HepG2 (cell line): Measurements from ENCODE around the gene RHBDF2. TPM values are rescaled to one million over a fixed set of nuclear protein-coding genes. Genes with fewer than 3 reads are reported as not detected.

ENCODE experiments used
- EEA1 ChIP-seq: sonication (generic); formaldehyde crosslinking; IDR thresholded peaks from 2 replicates; pipeline ENCODE4 v1.5.1; 2020; ENCODE audit warnings: mild to moderate bottlenecking, missing genetic modification reagents, borderline replicate concordance
- HIC2 ChIP-seq: sonication (generic); formaldehyde crosslinking; IDR thresholded peaks from 2 replicates; pipeline ENCODE4 v1.9.0; 2022; ENCODE audit warnings: low read depth, missing genetic modification reagents
- MATR3 ChIP-seq: sonication (generic); formaldehyde crosslinking; IDR thresholded peaks from 2 replicates; pipeline ENCODE4 v1.4.0; 2020; ENCODE audit warnings: missing genetic modification reagents
- MEIS2 ChIP-seq: sonication (generic); formaldehyde crosslinking; IDR thresholded peaks from 2 replicates; pipeline ENCODE4 v1.9.0; 2021; ENCODE audit warnings: mild to moderate bottlenecking, missing genetic modification reagents
- NCOA5 ChIP-seq: sonication (generic); formaldehyde crosslinking; IDR thresholded peaks from 2 replicates; pipeline ENCODE4 v1.4.0; 2020; ENCODE audit warnings: missing genetic modification reagents
- PBX3 ChIP-seq: sonication (generic); formaldehyde crosslinking; IDR thresholded peaks from 2 replicates; pipeline ENCODE4 v1.8.1; 2023; ENCODE audit warnings: missing genetic modification reagents, inconsistent platforms, borderline replicate concordance
- PHF21A ChIP-seq: sonication (generic); formaldehyde crosslinking; IDR thresholded peaks from 2 replicates; pipeline ENCODE4 v1.5.0; 2020; ENCODE audit warnings: mild to moderate bottlenecking, missing genetic modification reagents
- PTBP1 ChIP-seq: fragments of 200-400 bp; formaldehyde crosslinking; IDR thresholded peaks from 2 replicates; pipeline ENCODE4 v1.6.1; 2018; ENCODE audit warnings: low read length, low read depth; ENCODE audit not compliant: poor library complexity, severe bottlenecking
- THAP8 ChIP-seq: sonication (generic); formaldehyde crosslinking; IDR thresholded peaks from 2 replicates; pipeline ENCODE4 v1.5.1; 2020; ENCODE audit warnings: missing genetic modification reagents, mild to moderate bottlenecking, borderline replicate concordance
- XRCC5 ChIP-seq: fragments of 200-400 bp; formaldehyde crosslinking; optimal IDR thresholded peaks from 2 replicates; pipeline ENCODE3; 2017; ENCODE audit warnings: mild to moderate bottlenecking, low read length
- ZBTB3 ChIP-seq: sonication (generic); formaldehyde crosslinking; IDR thresholded peaks from 2 replicates; pipeline ENCODE4 v1.4.0; 2020; ENCODE audit warnings: low read depth, mild to moderate bottlenecking, moderate library complexity, missing genetic modification reagents, borderline replicate concordance
- ZNF407 ChIP-seq: sonication (generic); formaldehyde crosslinking; IDR thresholded peaks from one replicate; pipeline ENCODE4 v1.5.1; 2020; ENCODE audit warnings: mild to moderate bottlenecking, missing genetic modification reagents; ENCODE audit errors: not compliant biosample characterization
- ZNF605 ChIP-seq: sonication (generic); formaldehyde crosslinking; IDR thresholded peaks from 2 replicates; pipeline ENCODE4 v1.8.0; 2022; ENCODE audit warnings: mild to moderate bottlenecking, missing genetic modification reagents
- ZNF629 ChIP-seq: sonication (generic); formaldehyde crosslinking; conservative IDR thresholded peaks from 2 replicates; pipeline ENCODE4 v1.5.0; 2020; ENCODE audit warnings: missing genetic modification reagents
- ZNF660 ChIP-seq: sonication (generic); formaldehyde crosslinking; IDR thresholded peaks from 2 replicates; pipeline ENCODE4 v1.5.1; 2020; ENCODE audit warnings: mild to moderate bottlenecking, low read depth, missing genetic modification reagents, borderline replicate concordance
- polyA plus RNA-seq, 8 experiments: library from polyadenylated mRNA; depleted of rRNA in 3 of 8; stranded (reverse) in 7 of 8; unstranded in 1 of 8; fragments of >200 nt; fragmentation: Illumina TruSeq in 4 of 8; extraction: Trizol in 4 of 8; gene quantifications; 2 replicates each; pipeline versions ENCODE4 v1.2.1 to v1.2.3, GENCODE V29; 2011 to 2016; ENCODE audit warnings: low read depth in 4 of 8, missing spikeins in 1 of 8, mixed read lengths in 1 of 8; ENCODE audit not compliant: insufficient read depth in 1 of 8
- total RNA-seq, 5 experiments: library from RNA; depleted of rRNA; stranded (reverse); fragments of >200 nt; fragmentation: Illumina TruSeq; extraction: Trizol; gene quantifications; 2 replicates each; pipeline ENCODE4 v1.2.3, GENCODE V29; 2016; ENCODE audit warnings: low read depth in 1 of 5

The RHBDF2 gene
- total and polyA plus RNA-seq, 2 of the 13 experiments (the other 11 are each of a cell fraction or from before 2014, with no cell fraction given) = 7.8 to 24.2 TPM

GRCh38 chr17:76523084-76524037, 22.1 kb upstream of the RHBDF2 start (continued):
- TF ChIP-seq ZNF407 (peak; percentile 27), NCOA5 (CRISPR knock-in tag) (no peak), PTBP1 (peak; percentile 83), MATR3 (CRISPR knock-in tag) (no peak), ZNF605 (no peak), ZNF660 (no peak), PHF21A (no peak), THAP8 (CRISPR knock-in tag) (no peak), MEIS2 (CRISPR knock-in tag) (peak; percentile 62; the same call in 1 of the 2 replicates), XRCC5 (peak; percentile 96), HIC2 (CRISPR knock-in tag) (peak; percentile 76; the same call in 1 of the 2 replicates), EEA1 (peak; percentile 91; the same call in 1 of the 2 replicates), ZBTB3 (CRISPR knock-in tag) (no peak), PBX3 (CRISPR knock-in tag) (no peak), ZNF629 (0 out of 2 replicates have a peak, but pooled peaks have one; percentile 12)
